SU-DHL-6 (cell line): ENCODE measurements around the gene TPPP3.

Experiments
- H2AFZ ChIP-seq: fragments of 200-600 bp; sonication (generic); 2 replicates; pipeline ENCODE4 v1.6.1; 2014; ENCODE audit warnings: low read depth, mild to moderate bottlenecking, moderate library complexity, mixed read lengths, antibody characterized with exemption, low read length; ENCODE audit not compliant: severe bottlenecking
- H3F3A ChIP-seq: fragments of 200-600 bp; shearing (Covaris generic); 2 replicates; pipeline ENCODE4 v1.6.0; 2016; ENCODE audit warnings: antibody characterized with exemption, mild to moderate bottlenecking; ENCODE audit not compliant: insufficient read depth
- H3K27ac ChIP-seq: fragments of 200-600 bp; sonication (generic); 2 replicates; pipeline ENCODE4 v1.5.1; 2016; ENCODE audit warnings: low read depth, mild to moderate bottlenecking, low read length, moderate library complexity, mixed read lengths
- H3K27me3 ChIP-seq: fragments of 200-600 bp; sonication (generic), shearing (Covaris generic); 2 replicates; pipeline ENCODE4 v1.6.0; 2014; ENCODE audit warnings: mild to moderate bottlenecking, low read length
- H3K36me3 ChIP-seq: fragments of 200-600 bp; sonication (generic); 2 replicates; pipeline ENCODE4 v1.6.1; 2014; ENCODE audit warnings: mild to moderate bottlenecking, low read length, mixed read lengths
- H3K4me2 ChIP-seq: fragments of 300-600, 200-600 bp; shearing (Covaris generic), sonication (generic); 2 replicates; pipeline ENCODE4 v1.6.0; 2014; ENCODE audit warnings: low read length, low read depth, mild to moderate bottlenecking; ENCODE audit not compliant: poor library complexity, severe bottlenecking
- H3K4me3 ChIP-seq: fragments of 200-600 bp; sonication (generic); 2 replicates; pipeline ENCODE4 v1.5.1; 2014; ENCODE audit warnings: antibody characterized with exemption, low read length, mild to moderate bottlenecking, mixed read lengths; ENCODE audit not compliant: insufficient read depth, poor library complexity, severe bottlenecking
- H3K79me2 ChIP-seq: fragments of 200-600 bp; sonication (generic); 2 replicates; pipeline ENCODE4 v1.6.1; 2014; ENCODE audit warnings: mild to moderate bottlenecking, low read length, moderate library complexity; ENCODE audit not compliant: insufficient read depth
- H3K9ac ChIP-seq: fragments of 200-600 bp; sonication (generic); 2 replicates; pipeline ENCODE4 v1.7.0; 2014; ENCODE audit warnings: mild to moderate bottlenecking, low read length
- H3K9me2 ChIP-seq: fragments of 200-600 bp; sonication (generic); replicated peaks from 2 replicates; pipeline ENCODE4 v1.6.1; 2014; ENCODE audit warnings: low read length; ENCODE audit not compliant: insufficient read depth
- H3K9me3 ChIP-seq: fragments of 200-600 bp; sonication (generic); 2 replicates; pipeline ENCODE4 v1.6.1; 2014; ENCODE audit warnings: low read length, mixed read lengths; ENCODE audit not compliant: insufficient read depth
- H4K20me1 ChIP-seq: fragments of 200-600 bp; sonication (generic); 2 replicates; pipeline ENCODE4 v1.6.1; 2014; ENCODE audit warnings: low read depth, mild to moderate bottlenecking, antibody characterized with exemption, low read length, moderate library complexity, mixed read lengths
- EZH2phosphoT487 ChIP-seq: fragments of 200-600 bp; sonication (generic), shearing (Covaris generic); conservative IDR thresholded peaks from 2 replicates; pipeline ENCODE4 v1.6.1; 2018; ENCODE audit warnings: mild to moderate bottlenecking, antibody characterized with exemption, low read length, moderate library complexity, mixed read lengths
- TF ChIP-seq, protein P1 (sequence below): fragments of 200-600 bp; sonication (generic); IDR thresholded peaks from one replicate; pipeline ENCODE4 v1.5.1; 2017; ENCODE audit warnings: antibody characterized with exemption, mild to moderate bottlenecking, low read length, moderate library complexity; ENCODE audit not compliant: insufficient read depth, poor library complexity, severe bottlenecking

The TPPP3 gene

DNA sequence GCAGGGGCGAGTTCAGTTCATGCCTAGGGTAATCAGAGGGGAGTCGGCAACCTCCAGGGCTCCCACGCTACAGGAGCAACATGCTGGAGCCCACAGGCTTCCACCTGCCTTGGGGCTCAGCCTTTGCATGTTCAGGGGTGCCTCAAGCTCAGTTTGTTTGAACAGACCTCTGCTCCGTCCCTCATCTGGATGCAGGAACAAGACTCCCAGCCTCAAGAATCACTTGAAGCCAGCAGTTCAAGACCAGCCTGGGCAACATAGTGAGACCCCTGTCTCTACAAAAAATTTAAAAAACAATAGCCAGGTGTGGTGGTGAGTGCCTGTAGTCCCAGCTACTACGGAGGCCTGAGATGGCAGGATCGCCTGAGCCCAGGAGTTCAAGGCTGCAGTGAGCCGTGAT, 32.7 kb upstream of the TPPP3 start:
- Histone ChIP-seq H3K9me2 (no peaks in the 10 kb centered on the region), H3K36me3 (no peaks in the 10 kb centered on the region), H3K9me3 (no peaks in the 10 kb centered on the region), H3K79me2 (no peaks in the 10 kb centered on the region), H3K4me3 (no peak overlapping the region), H2AFZ (no peak overlapping the region), H4K20me1 (no peaks in the 10 kb centered on the region), H3K9ac (no peak overlapping the region), H3K27ac (no peak overlapping the region), H3F3A (no peaks in the 10 kb centered on the region), H3K4me2 (no peak overlapping the region), H3K27me3 (no peaks in the 10 kb centered on the region)
- no peak for TF ChIP-seq EZH2phosphoT487
- TF ChIP-seq, protein P1, sequence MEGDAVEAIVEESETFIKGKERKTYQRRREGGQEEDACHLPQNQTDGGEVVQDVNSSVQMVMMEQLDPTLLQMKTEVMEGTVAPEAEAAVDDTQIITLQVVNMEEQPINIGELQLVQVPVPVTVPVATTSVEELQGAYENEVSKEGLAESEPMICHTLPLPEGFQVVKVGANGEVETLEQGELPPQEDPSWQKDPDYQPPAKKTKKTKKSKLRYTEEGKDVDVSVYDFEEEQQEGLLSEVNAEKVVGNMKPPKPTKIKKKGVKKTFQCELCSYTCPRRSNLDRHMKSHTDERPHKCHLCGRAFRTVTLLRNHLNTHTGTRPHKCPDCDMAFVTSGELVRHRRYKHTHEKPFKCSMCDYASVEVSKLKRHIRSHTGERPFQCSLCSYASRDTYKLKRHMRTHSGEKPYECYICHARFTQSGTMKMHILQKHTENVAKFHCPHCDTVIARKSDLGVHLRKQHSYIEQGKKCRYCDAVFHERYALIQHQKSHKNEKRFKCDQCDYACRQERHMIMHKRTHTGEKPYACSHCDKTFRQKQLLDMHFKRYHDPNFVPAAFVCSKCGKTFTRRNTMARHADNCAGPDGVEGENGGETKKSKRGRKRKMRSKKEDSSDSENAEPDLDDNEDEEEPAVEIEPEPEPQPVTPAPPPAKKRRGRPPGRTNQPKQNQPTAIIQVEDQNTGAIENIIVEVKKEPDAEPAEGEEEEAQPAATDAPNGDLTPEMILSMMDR, result no peak

DNA sequence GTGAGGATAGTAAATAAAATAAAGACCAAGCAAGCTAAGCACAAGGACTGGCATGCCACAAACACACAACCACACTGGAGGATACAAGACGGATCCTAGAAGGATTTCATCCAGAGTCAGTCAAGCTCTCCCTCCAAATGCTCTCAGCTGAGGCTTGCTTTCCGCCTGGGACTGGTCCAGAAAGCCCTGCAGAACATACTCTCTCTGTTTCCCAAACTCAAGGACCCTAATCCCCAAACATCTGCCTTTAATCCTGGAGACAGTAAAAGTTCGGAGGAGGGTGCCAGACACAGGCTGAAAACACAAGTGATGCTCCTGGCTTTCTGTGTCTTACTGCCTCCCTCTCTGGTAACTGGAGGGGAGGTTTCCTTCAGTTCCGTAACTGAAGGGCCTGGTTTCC, 32.3 kb upstream of the TPPP3 start:
- Histone ChIP-seq H3K4me2 (no peak overlapping the region), H3F3A (no peaks in the 10 kb centered on the region), H2AFZ (no peak overlapping the region), H3K9me3 (no peaks in the 10 kb centered on the region), H3K27ac (no peak overlapping the region), H3K4me3 (no peak overlapping the region), H3K36me3 (no peaks in the 10 kb centered on the region), H3K9ac (no peak overlapping the region), H3K27me3 (no peaks in the 10 kb centered on the region), H4K20me1 (no peaks in the 10 kb centered on the region), H3K9me2 (no peaks in the 10 kb centered on the region), H3K79me2 (no peaks in the 10 kb centered on the region)
- no peak for TF ChIP-seq EZH2phosphoT487
- TF ChIP-seq, protein P1, result no peak

DNA sequence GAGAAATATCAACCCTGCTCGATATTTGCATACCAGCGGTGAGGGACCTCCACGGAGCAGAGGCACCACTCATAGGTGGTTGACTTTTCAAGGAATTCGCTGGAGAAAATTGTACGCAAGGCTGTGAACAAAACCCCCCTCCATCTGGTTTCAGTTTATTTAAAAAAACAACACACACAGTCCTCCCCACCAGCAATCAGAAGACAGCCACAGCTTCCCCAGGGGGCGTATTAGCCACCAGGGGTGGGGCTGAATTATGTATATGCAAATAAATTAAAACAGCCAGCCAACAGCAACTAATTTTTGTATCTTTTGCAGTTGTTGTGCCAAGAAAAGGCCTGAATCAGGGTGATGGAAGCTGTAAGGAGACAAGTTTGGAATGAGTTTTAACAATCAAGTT, 31.8 kb upstream of the TPPP3 start:
- no peaks in the 10 kb centered on the region for H3K9me3 ChIP-seq
- H3K27me3 ChIP-seq, result no peaks in the 10 kb centered on the region
- H2AFZ ChIP-seq, result no peak overlapping the region
- H3F3A ChIP-seq, result no peaks in the 10 kb centered on the region
- H4K20me1 ChIP-seq, result no peaks in the 10 kb centered on the region
- no peak overlapping the region for H3K27ac ChIP-seq
- no peak overlapping the region for H3K9ac ChIP-seq
- H3K9me2 ChIP-seq, result no peaks in the 10 kb centered on the region
- H3K79me2 ChIP-seq, result no peaks in the 10 kb centered on the region
- H3K4me2 ChIP-seq, result peak overlapping the region; percentile 13
- H3K4me3 ChIP-seq, result no peak overlapping the region
- TF ChIP-seq, protein P1, result no peak
- TF ChIP-seq EZH2phosphoT487, result no peak
- no peaks in the 10 kb centered on the region for H3K36me3 ChIP-seq

DNA sequence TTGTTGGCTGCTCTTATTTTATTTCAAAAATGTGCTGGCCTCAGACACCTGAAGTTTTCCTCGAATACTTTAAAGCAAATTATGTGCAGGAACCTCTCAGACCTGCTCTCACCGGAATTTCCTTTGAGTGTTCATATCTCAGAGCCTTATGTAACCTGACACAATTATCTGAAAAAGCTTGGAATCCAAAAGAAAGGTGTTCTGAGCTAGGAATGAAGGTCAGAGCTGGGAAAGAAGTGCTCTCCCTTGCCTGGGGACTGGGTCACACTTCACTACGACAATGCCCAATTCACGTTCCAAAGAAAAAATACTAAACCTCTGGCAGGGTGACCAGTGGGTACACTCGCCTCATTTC, 30.9 kb upstream of the TPPP3 start:
- no peak overlapping the region for H3K27ac ChIP-seq
- no peak overlapping the region for H3K9ac ChIP-seq
- no peak overlapping the region for H3K4me2 ChIP-seq
- H3F3A ChIP-seq, result no peaks in the 10 kb centered on the region
- no peaks in the 10 kb centered on the region for H3K79me2 ChIP-seq
- TF ChIP-seq, protein P1, result no peak
- no peak for TF ChIP-seq EZH2phosphoT487
- H3K27me3 ChIP-seq, result no peaks in the 10 kb centered on the region
- no peaks in the 10 kb centered on the region for H3K9me2 ChIP-seq
- H3K4me3 ChIP-seq, result no peak overlapping the region
- H4K20me1 ChIP-seq, result no peaks in the 10 kb centered on the region
- no peak overlapping the region for H2AFZ ChIP-seq
- no peaks in the 10 kb centered on the region for H3K9me3 ChIP-seq
- no peaks in the 10 kb centered on the region for H3K36me3 ChIP-seq
